Stimulated activated CD4-positive, alpha-beta T cell treated with anti-CD3 and anti-CD28 coated beads, Interleukin-12 subunit alpha, Interleukin-12 subunit beta, amount 100 ng/mL, for 4 hours (primary cell): ENCODE results near the gene OR4D2.

Source experiments
- DNase-seq: peaks from one replicate; pipeline ENCODE4 v3.0.0-alpha.2; 2020

The OR4D2 gene

DNA sequence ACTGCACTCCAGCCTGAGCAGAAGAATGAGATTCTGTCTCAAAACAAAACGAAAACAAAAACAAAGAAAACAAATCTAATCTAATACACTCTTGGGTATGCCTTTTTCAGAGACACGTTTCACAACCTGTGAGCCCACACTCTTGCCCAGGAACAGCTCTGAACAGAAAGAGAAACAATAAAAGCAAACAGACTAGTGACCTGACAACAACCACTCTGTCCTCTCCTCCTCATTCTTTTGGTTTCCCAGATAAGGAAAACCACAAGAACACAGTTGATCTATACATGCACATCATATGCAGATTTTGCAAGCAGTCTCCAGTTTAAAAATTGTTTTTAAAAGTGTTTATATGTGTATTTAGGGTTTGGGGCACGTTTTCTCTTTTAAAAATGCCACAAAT lies 51.0 kb downstream of the OR4D2 start:
- DNase-seq = no peak

- DNase-seq = peak; percentile 94
These were observed 52.4 kb downstream of the OR4D2 start, which contains the start of gene MKS1 for GRCh38 chr17:58219007-58219788. Gene MKS1, minus strand, starts transcription at chr17:58219255. Its CDS starts 25 bp downstream, at chr17:58219230.

GRCh38 chr17:58219789-58220183 lies 53.0 kb downstream of the OR4D2 start:
- DNase-seq = no peak
